ENCODE data around the gene PLCG2.

Gene PLCG2

GRCh38 chr16:81882559-81882958, 103.5 kb downstream of the PLCG2 start:
- no peak for FAIRE-seq

GRCh38 chr16:81883235-81883634, 104.1 kb downstream of the PLCG2 start:
- FAIRE-seq, result no peak

- no peak for FAIRE-seq
Observed at GRCh38 chr16:81885976-81886586, 107.0 kb downstream of the PLCG2 start.

GRCh38 chr16:81888520-81889394, 109.7 kb downstream of the PLCG2 start:
- FAIRE-seq, result no peak

- FAIRE-seq, result no peak
Observed at GRCh38 chr16:81891736-81892364, 112.8 kb downstream of the PLCG2 start.

GRCh38 chr16:81894592-81894991, 115.5 kb downstream of the PLCG2 start:
- no peak for FAIRE-seq

- no peak for FAIRE-seq
Observed at GRCh38 chr16:81896902-81897301, 117.8 kb downstream of the PLCG2 start.

GRCh38 chr16:81899601-81900000, 120.5 kb downstream of the PLCG2 start:
- no peak for FAIRE-seq

GRCh38 chr16:81900014-81900413, 120.9 kb downstream of the PLCG2 start:
- FAIRE-seq, result no peak

GRCh38 chr16:81900456-81900855, 121.4 kb downstream of the PLCG2 start:
- no peak for FAIRE-seq

- FAIRE-seq, result no peak
Observed at GRCh38 chr16:81901484-81901883, 122.4 kb downstream of the PLCG2 start.

GRCh38 chr16:81902025-81902424, 122.9 kb downstream of the PLCG2 start:
- FAIRE-seq, result no peak

- no peak for FAIRE-seq
Observed at GRCh38 chr16:81904320-81904719, 125.2 kb downstream of the PLCG2 start.

- no peak for FAIRE-seq
Observed at GRCh38 chr16:81905277-81905676, 126.2 kb downstream of the PLCG2 start.

- no peak for FAIRE-seq
Observed at GRCh38 chr16:81907681-81908080, 128.6 kb downstream of the PLCG2 start.

- no peak for FAIRE-seq
Observed at GRCh38 chr16:81908466-81909262, 129.6 kb downstream of the PLCG2 start.

- FAIRE-seq, result no peak
Observed at GRCh38 chr16:81910366-81910885, 131.3 kb downstream of the PLCG2 start.

- no peak for FAIRE-seq
Observed at GRCh38 chr16:81912395-81912794, 133.3 kb downstream of the PLCG2 start.

GRCh38 chr16:81913222-81913621, 134.1 kb downstream of the PLCG2 start:
- FAIRE-seq, result no peak

- no peak for FAIRE-seq
Observed at GRCh38 chr16:81917375-81917774, 138.3 kb downstream of the PLCG2 start.

GRCh38 chr16:81918927-81919326, 139.8 kb downstream of the PLCG2 start:
- FAIRE-seq, result no peak

- FAIRE-seq, result no peak
Observed at GRCh38 chr16:81920498-81920897, 141.4 kb downstream of the PLCG2 start.

Data from colon (tissue), 2 donors.